IPS-18c (cell line): ENCODE measurements around the gene TIPIN.
A peak's percentile ranks its signal among the peaks of the same experiment; 100 is the strongest.
"Not testable (repeated sequence)": the region's sequence is repeated elsewhere in the genome, so short reads cannot be mapped to it uniquely, and the experiment has no call there.

Source experiments
- H3K4me3 ChIP-seq: 2 replicates; pipeline ENCODE4 v1.7.0; 2013; ENCODE audit warnings: low read depth, mild to moderate bottlenecking, low read length, moderate library complexity; ENCODE audit not compliant: insufficient read depth
- H3K9me3 ChIP-seq: one replicate; pipeline ENCODE4 v1.6.1; 2013; ENCODE audit warnings: mild to moderate bottlenecking, low read length, moderate library complexity; ENCODE audit not compliant: control insufficient read depth, insufficient read depth

Gene TIPIN, protein sequence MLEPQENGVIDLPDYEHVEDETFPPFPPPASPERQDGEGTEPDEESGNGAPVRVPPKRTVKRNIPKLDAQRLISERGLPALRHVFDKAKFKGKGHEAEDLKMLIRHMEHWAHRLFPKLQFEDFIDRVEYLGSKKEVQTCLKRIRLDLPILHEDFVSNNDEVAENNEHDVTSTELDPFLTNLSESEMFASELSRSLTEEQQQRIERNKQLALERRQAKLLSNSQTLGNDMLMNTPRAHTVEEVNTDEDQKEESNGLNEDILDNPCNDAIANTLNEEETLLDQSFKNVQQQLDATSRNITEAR

DNA sequence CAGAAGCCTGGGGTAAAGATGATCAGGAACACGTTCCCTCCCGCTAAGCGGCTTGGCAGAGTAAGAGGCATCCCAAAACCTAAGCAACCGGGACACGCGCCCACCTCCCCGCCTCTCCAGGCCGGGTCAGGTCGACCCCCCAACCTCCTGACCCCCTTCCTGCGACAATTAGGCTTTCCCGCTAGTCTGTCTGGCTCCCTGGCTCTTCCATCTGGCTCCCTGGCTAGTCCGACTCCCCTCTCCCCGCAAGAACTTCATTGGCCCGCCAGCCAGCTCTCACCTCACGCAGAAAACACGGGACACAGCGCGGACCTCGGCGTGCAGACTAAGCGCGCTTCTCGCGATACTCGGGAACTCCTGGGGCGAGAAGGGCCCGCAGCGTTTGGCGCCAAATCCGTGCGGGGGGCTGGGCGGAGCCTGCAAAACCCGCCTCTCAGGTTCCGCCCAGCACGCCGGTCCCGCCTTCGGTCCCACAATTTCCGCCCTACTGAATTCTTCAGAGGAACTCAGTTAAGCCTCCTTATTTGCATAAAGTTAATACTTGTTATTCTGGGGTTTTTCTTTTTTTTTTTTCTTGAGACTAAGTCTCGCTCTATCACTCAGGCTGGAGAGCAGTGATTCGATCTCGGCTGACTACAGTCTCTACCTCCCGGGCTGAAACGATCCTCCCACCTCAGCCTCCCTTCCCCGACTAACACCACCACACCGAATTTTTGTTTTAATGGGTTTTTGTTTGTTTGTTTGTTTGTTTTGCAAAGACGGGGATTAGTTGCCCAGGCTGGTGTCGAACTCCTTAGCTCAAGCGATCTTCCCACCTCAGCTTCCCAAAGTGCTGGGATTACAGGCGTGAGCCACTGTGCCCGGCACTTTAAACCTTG, at the start of gene TIPIN:
TIPIN (minus strand) TSS at position 327 of the 878 bp plus-strand sequence. CDS start 3,738 bp downstream, outside the sequence.
- peak within 1 kb of the TSS; percentile 81 for H3K4me3 ChIP-seq
- no peaks in the 10 kb centered on the region for H3K9me3 ChIP-seq

DNA sequence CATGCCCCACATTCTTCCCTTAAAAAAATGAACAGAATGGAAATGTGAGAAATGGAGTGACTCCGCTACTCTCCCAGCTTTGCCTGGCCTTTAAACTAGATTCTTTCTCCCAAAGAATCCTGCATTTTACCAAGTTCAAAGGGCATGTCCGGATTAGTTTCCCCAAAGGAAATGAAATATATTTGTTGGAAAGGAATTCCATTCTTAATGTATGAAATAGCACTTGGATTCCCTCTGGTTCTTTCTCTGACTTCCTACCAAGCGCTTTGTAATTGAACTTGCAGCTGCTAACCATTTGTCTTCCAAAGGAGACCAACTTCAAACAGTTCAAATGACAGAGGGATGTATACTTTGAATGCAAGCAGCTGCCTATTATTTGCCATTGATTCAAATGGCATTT, 49.1 kb upstream of the TIPIN start:
- H3K9me3 ChIP-seq, result no peaks in the 10 kb centered on the region
- no peak overlapping the region for H3K4me3 ChIP-seq

DNA sequence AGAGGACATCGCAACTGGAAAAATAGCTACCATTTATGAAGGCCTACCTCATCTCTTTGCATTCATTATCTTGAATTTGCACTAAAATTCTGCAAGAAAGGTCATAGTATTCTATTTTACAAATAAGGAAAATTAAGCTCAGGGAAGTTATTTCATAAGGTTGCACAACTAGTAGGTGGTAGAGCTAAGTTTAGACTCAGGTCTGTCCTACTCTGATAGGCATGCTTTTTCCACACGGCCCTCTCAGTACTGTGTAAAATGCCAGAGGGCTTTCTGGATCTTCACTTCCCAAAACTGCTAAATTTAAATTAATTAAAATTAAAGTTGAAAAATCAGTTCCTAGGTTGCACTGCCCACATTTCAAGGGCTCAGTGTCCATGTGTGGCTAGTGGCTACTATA, 48.5 kb upstream of the TIPIN start:
- no peak overlapping the region for H3K4me3 ChIP-seq
- no peaks in the 10 kb centered on the region for H3K9me3 ChIP-seq

DNA sequence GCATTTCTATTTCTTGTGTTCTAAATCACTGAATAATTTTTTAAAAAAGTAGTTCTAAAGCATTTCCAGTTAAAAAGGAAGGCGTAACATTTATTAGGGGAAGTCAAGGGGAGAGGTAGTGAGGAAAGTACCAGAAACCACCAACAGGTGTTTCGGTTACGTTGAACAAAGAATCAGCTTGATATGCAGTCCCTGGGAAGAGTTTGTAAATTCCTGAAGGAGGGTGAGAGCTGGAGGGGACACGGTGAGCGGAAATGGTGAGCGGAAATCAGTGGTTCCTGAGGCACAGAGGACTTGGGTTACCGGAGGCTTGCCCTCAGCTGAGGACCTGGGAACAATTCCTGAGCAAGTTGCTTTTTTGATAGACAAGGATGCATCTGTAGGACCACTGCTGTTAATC, 48.0 kb upstream of the TIPIN start:
- Histone ChIP-seq H3K9me3 (no peaks in the 10 kb centered on the region), H3K4me3 (no peak overlapping the region)

DNA sequence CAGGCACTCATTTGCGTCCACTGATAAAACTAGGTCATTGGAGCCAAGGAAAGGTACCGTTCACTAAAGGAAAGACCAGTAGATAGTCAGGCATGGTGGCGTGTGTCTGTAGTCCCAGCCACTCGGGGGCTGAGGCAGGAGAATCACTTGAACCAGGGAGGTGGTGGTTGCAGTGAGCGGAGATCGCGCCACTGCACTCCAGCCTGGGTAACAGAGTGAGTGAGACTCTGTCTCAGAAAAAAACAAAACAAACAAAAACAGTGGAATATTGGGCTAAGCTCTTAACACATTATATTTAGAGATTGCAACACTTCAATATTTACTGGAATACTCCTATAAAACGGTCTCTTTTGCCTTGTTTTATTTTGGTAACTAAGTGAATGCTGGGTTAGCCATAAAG, 47.6 kb upstream of the TIPIN start:
- H3K4me3 ChIP-seq, result no peak overlapping the region
- no peaks in the 10 kb centered on the region for H3K9me3 ChIP-seq

DNA sequence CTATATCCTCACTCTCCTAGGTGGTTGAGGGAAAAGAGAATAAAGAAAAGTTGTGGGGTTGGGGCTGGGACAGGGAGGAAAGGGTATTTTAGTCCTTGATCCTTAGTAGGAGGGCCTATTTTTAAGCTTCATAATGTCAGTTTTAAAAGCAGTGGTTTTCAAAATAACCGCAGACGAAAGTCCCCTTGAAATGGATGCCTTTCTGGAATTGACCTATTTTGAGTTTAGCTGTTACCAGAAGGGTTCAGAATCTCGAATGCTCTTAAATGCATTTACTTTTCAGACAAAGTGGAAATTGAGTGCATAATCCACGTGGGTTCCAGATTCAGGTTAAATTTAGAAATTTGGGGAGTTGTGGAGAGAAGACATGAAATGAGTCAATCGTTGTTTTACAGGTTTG, 46.8 kb upstream of the TIPIN start:
- H3K4me3 ChIP-seq, result no peak overlapping the region

DNA sequence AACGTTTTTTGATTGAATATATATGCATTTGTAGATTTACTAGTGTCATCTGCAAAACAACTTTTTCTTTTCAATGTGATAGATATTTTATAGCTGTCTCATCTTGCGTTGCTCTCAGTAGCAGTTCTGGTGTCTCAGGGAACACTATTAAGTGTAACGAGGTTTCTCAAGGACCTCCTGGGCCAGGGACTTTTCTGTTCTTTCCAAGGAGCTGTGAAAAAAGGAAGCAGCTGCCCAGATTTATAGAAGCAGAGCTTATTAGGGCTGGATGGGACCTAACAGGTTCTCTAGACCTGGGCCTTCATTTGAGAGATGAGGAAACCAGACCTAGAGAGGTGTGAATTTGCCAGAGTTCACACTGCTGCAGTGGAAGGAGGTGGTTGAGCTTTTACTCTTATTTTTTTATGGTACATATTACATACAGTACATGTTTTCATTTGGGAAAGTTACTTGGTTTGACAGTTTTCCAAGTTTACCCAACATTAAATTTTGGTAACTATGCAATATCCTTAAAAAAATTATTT, 46.3 kb upstream of the TIPIN start:
- no peak overlapping the region for H3K4me3 ChIP-seq
- no peaks in the 10 kb centered on the region for H3K9me3 ChIP-seq

More for the DNA sequence above, 46.8 kb upstream of the TIPIN start:
- H3K9me3 ChIP-seq, result no peaks in the 10 kb centered on the region

DNA sequence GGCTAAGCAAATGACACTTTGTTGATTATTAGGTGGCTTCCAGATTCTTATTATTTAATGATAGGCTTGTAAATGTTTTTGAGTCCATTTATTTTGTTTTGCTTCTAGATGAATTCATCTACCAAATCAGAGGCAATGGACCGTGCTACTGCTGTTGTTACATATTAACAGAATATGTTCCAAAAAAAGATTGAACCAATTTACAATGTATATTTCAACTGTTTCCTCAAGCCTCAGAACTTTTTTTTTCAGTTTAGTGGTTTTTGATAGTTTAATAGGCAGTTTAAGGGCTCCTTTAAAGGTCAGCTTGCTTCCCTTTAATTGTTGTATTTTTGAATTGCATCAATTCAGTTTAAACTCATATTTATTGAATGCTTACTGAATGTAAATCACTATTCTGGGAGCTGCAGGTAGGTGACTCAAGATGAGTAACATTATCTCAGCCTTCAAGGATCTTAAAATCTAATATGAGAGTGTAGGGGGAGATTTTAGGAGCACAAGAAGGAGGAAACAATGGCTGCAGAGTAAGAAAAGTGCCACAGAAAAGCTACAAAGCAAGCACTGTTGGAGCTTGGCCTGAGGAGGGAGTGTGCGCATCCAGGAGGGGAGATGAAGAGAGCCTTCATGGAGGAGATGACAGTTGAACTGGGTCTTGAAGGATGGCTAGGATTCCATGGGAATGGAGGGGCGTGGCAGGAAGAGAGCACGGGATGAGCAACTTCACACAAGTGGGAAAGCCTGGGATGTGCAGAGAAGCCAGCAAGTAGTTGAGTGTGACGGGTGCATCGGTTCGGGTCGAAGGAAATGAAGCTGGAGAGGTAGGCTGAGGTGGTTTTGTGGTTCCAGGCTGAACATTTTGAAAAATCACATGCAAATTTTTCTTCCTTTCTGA, 44.9 kb upstream of the TIPIN start:
- no peaks in the 10 kb centered on the region for H3K9me3 ChIP-seq
- no peak overlapping the region for H3K4me3 ChIP-seq

DNA sequence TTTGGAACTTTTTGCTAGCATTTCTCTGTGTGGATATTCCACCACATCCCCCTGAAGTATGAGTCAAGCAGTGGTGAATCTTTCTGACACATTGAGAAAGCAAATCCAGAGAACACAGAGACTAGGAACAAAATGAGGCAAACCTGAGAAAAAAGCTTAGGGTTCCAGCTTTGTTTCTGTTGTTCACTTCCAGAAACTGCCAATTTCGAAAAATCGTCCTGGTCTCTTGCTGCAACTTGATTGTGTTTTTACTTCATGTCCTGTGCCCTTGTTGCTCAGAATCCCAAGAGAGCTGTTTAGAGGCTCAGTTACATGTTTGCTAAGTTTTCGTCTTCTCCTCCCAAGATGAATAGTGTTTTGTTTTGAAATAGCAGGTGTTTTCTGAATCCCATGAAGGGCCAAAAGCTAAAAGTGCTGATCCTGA, 43.9 kb upstream of the TIPIN start:
- no peak overlapping the region for H3K4me3 ChIP-seq
- no peaks in the 10 kb centered on the region for H3K9me3 ChIP-seq

DNA sequence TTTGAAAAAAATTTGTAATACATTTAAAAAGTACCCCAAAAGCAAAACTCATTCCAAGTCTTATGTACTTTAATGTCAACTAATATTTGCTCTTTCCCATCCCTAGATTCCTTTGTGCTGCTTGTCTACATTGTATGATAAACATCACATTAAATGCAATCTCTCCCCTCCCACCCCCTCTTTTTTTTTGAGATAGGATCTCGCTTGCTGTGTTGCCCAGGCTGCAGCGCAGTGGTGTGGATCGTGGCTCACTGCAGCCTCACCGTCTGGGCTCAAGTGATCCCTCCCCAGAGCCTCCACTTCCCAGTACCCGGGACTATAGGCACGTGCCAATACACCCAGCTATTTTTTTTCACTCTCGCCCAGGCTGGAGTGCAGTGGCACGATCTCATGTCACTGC, 42.8 kb upstream of the TIPIN start:
- peaks cover 2% of the 10 kb centered on the region for H3K9me3 ChIP-seq

DNA sequence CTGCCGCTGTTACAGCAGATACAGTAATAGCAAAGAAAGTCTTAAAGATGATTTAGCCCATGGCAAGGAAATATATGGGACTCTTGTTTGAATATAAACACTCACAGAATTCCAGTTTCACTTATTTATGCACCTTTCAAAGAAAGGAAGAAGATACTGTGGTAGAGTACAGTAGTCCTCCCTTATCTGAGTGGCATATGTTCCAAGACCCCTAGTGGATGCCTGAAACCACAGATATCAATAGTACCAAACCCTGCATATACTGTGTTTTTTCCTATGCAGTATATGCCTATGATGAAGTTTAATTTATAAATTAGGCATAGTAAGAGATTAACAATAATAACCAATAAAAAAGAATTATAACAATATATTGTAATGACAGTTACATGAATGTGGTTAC, 38.4 kb upstream of the TIPIN start:
- Histone ChIP-seq H3K9me3 (peaks cover 2% of the 10 kb centered on the region), H3K4me3 (no peak overlapping the region)

More for the DNA sequence above, 42.8 kb upstream of the TIPIN start:
- H3K4me3 ChIP-seq, result no peak overlapping the region

DNA sequence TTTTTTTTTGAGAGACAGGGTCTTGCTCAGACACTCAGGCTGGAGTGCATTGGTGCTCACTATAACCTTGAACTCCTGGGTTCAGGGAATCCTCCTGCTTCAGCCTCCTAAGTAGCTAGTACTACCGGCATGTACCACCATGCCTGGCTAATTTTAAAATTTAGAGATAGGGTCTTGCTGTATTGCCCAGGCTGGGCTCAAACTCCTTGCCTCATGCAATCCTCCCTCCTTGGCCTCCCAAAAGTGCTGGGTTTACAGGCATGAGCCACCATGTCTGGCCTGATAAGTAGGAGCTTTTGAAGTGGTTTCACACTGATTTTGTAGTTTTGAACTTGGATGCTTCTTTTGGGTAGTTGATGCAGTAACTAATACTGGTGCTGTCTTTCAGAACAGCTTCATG, 38.0 kb upstream of the TIPIN start:
- H3K9me3 ChIP-seq, result peaks cover 2% of the 10 kb centered on the region

DNA sequence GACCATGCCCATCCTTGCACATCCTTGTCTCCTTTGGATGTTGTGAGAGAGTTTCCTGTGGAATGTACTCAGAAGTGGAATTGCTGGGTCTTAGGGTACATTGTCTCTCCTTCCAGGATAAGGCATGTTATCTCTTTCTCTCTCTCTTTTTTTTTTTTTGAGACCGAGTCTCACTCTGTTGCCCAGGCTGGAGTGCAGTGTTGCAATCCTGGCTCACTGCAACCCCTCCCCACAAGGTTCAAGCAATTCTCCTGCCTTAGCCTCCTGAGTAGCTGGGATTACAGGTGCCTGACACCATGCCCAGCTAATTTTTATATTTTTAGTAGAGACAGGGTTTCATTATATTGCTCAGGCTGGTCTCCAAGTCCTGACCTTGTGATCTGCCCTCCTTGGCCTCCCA, 36.6 kb upstream of the TIPIN start:
- not testable (repeated sequence) for H3K9me3 ChIP-seq, H3K4me3 ChIP-seq

More for the DNA sequence above, 38.0 kb upstream of the TIPIN start:
- no peak overlapping the region for H3K4me3 ChIP-seq

DNA sequence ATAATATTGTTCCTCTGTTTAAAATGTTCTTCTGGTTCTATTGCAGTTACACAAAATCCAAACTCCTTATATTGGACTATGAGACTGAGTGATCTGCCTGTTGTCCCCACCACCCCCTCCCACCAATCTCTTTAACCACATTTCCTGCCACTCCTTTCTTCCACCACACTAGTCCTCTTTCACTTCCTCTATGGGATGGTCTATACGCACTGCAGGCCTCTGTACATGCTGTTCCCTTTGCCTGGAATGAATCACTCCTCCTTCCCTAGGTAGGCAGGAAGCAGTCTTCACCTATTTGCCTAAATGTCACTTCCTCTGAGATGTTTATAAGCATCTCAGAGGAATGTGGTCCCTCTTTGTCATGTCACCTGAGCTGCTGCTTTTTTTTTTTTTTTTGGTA, 34.2 kb upstream of the TIPIN start:
- Histone ChIP-seq H3K4me3 (no peak overlapping the region), H3K9me3 (peaks cover 2% of the 10 kb centered on the region)

DNA sequence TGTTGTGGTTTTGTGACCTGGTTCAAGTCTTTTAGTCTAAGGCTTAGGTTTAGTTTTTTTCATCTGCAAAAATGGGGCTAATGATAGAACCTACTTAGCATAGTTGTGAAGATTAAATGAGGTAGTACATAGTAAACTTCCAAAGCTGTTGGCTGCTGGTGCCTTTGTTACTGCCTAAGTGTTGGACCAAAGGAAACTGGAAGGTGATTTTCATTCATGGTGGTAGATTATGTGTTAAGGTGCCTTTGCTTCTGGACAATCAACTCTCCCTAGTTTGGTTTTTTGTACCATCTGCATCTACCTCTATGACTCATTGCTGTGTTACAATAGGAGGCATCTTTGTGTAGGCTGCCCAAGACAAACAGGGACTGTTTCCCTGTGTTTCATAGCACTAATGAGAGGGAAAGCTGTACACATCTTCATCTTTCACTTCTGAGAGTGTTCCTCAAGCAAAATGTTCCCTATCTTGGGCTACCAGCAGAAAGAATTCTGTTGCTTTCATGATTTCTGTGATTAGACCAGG, 33.4 kb upstream of the TIPIN start:
- H3K4me3 ChIP-seq, result no peak overlapping the region
- H3K9me3 ChIP-seq, result peaks cover 2% of the 10 kb centered on the region

DNA sequence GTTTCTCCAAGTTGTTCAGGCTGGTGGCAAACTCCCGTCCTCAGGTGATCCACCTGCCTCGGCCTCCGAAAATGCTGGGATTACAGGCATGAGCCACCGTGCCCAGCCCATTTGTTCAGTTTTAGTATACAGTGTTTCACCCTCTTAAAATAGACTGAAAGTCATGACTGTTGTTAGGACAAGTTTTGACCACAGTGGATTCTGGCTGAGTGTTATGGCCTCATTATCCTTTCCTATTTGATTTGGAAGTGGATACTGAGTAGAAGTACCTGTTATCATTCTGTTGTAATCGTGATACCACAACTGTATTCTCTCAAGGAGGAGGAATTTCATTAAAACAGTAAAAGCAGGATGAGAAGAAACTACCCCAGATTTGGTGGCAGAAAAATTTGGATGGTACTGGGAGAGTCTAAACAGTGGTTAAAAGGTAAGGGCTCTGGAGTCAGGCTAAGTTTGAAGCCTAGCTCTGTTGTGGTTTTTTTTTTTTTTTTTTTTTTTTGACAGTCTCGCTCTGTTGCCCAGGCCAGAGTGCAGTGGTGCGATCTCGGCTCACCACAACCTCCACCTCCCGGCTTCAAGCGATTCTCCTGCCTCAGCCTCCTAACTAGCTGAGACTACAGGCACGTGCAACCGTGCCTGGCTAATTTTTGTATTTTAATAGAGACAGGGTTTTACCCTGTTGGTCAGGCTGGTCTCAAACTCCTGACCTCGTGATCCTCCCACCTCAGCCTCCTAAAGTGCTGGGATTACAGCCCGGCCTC, 32.8 kb upstream of the TIPIN start:
- no peak overlapping the region for H3K4me3 ChIP-seq
- H3K9me3 ChIP-seq, result no peaks in the 10 kb centered on the region
